ACHN (cell line): Measurements from ENCODE around the gene LTBP1.

Experiments used
- DNase-seq: peaks from one replicate; pipeline ENCODE4 v3.0.0-alpha.2; 2015
- in situ Hi-C: cut with HindIII; loops from 2 replicates; pipeline ENCODE4 v1.10.0; 2017; ENCODE audit warnings: low sequenced_read_pairs, low pct_ligation_motif_present, low pct_unique_long_range_greater_than_20kb

LTBP1 gene

DNA sequence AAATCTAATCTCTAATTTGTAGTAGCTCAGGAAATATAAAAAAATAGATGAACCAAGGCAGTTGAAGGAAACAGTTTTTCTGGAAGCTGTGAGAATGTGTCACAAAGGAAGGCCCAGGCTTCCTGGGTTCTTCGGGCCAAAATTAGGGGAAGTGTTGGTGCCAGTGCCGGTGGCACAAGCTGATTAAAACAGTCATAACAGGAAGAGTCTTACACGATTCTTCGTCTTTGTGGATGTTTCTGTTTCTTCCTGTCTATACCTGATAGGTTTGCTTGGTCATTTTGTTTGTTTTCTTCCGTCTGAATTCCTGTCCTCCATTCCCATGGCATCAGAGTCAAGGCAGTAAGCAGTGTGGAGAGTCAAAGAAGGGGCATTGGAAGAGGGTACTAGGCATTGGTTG lies 294.3 kb downstream of the LTBP1 start:
- in situ Hi-C loops, result no loop called here
- no peak for DNase-seq

- no peak for DNase-seq
- in situ Hi-C loops, result no loop called here
Observed at GRCh38 chr2:33241581-33241980, 294.8 kb downstream of the LTBP1 start.

DNA sequence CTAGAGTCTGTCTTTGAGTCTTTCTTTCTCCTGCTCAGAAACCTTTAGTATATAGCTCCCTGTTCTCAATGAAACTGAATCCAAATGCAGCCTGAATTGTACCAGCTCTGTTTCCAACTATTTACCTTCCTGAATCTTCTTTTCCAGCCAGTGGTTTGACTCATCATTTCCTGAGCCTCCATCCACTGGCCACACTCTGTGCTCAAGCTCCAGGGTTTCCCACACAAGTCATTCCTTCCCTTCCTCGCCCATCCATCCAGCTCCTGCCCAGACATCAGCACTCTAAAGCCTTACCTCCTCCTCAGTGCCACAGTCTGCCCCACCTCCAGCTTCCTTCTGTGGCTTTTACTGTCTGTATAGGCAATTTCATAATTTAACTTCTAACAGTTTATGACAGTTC lies 296.1 kb downstream of the LTBP1 start:
- no peak for DNase-seq
- in situ Hi-C loops, result no loop called here

DNA sequence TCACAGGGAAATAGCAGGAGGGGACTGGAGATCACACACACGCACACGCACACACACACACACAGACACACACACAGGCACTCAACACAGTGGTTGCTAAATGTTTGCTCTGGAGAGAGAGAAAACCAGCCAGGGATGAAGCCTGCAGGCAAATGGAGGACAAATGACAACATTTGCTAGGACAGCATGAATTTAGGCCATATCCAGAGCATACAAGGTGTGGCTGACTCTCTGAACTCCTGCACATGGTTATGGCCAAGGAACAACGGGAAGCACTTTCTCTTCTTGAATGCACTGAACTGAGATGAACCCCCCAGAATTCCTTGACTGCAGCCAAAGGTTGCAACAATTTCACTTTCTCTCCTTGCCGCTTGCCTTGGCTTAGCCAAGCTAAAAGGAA lies 299.7 kb downstream of the LTBP1 start:
- DNase-seq, result no peak
- in situ Hi-C loops, result no loop called here

DNA sequence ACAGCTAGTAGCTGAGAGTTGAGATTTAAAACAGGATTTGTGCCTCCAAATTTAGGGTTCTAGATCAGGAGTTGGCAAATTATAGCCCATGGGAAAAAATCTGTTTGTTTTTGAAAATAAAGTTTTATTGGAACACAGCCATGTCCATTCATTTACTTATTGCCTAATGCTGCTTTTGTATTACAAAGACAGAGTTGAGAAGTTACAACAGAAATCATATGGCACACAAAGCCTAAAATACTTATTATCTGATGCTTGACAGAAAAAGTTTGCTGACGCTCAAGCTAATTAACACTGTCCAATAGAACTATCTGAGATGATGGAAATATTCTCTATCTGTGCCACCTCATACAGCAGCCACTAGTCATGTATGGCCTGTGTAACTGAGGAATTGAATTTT lies 300.6 kb downstream of the LTBP1 start:
- in situ Hi-C loops, result no loop called here
- DNase-seq, result no peak

DNA sequence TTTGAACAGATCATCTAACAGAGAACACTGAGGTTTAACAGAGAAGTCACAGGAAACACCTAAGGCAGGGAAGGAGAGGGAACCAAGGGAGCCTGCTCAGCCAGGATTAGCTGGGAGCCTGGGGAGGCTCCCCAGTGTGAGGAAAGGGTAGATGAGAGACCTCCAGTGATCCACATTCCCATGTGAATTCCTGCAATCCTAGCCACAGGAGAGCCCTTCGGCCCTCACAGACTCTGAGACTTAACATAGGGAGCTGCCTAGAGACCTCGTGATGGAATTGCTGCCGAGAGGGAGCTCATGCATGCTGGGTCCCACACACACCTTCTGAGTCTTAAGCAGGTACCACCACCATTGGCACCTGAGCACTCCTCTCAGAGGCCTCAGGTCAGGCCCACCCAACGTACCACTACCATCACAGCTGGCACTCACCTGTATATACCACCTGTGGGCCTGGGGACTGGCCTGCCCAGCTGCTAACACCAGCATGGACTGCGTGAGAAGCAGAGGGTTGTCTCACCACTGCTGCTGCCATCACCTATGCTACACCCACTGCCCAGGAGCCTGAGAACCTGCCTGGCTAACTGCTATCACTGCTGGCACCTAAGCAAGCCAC lies 303.8 kb downstream of the LTBP1 start:
- in situ Hi-C loops, result no loop called here
- DNase-seq, result no peak

DNA sequence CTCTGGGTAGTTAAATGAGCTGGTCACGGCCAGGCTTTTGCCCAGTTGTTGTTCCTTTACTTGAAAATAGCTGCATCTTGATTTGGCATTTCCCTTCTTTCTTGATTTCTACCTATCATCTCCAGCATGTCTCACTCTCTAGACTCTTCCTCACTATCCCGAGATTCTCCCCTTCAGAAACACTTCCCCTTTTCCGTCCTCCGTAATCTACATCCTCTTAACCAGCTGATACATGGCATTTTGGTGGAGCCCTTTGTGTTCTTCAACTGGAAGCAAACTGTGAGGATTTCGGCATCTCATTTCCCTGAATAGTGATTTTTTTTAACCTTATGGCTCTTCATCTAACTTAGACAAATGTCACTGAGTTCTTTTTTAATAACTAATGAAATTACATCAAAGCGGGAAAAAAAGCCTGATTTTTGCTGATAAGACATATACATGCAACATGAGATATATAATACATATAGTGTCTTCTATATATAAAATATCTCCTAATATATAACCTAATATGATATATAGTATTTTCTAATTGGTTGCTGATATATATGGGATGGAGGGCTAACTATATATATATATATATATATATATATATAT lies 309.5 kb downstream of the LTBP1 start:
- no peak for DNase-seq
- in situ Hi-C loops, result no loop called here

DNA sequence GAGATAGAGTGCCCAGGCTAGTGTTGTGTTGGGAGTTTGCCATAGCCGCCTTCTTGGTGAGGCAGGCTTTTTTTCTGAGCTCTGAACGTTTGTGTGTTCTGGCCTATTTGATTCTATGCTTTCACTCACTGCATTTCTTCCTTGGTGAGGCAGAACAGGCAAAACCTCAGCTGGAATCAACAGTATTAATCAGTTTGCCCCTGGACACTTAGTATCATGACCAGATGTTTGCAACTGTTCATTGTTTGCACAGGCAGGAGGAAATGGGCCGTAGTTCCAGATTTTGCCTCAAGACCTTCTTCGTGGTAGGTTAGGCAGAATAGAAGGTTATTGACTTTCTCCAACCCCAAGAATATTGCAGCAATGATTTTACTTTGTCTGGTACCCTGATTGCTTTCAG lies 311.6 kb downstream of the LTBP1 start:
- in situ Hi-C loops, result no loop called here
- DNase-seq, result no peak

- in situ Hi-C loops, result no loop called here
- no peak for DNase-seq
Observed at GRCh38 chr2:33262097-33262496, 315.3 kb downstream of the LTBP1 start.

GRCh38 chr2:33264766-33265165 lies 318.0 kb downstream of the LTBP1 start:
- DNase-seq, result no peak
- in situ Hi-C loops, result no loop called here

DNA sequence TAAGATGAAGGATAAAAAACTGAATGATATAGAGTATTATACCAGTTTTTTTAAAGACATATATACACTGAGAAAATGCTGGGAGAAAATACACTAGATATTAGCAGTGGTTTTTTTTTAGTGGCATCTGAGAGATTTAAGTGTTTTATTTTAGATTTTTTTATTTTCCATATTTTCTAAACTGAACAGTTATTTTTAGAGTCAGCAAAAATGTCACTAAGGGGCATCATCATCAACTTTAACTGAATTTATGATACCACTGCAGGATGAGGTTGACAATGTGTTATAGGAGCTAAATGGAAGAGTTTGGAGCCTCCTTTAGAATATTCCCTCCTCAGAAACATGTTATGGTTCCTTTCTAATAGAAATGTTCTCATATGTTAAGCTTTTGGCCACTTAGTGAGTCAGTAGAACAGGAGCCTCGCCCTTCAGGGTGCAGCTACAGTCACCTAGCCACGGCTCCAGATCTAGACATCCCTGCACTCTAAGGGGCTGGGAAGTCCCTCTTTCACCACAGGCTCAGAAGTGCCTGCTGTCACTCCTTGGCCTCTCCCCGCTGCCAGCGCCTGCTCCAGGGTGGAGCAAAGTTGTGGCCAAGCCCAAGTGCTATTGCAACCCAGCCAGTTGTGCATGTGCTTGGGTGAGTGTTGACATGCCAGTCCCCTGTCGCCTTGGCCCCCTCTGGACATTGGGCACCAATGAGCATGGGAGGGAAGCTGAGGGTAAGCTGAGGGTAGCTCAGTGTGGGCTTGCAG lies 319.0 kb downstream of the LTBP1 start:
- DNase-seq, result no peak
- in situ Hi-C loops, result no loop called here

DNA sequence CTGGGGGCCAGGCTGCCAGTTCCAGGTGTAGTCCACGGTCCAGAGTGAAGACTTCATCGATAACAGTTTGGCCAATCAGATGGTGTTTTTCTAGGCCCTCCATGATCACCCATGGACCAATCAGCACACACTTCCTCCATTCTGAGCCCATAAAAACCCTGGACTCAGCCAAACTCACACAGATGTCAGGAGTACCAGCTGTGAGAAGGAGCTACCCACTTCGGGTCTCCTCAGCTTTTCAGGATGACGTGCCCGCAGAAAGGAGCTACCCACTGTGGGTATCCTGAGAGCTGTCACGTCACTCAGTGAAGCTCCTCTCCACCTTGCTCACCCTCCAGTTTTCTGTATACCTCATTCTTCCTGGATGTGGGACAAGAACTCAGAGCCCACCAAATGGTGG lies 319.7 kb downstream of the LTBP1 start:
- DNase-seq, result no peak
- in situ Hi-C loops, result no loop called here

GRCh38 chr2:33267043-33267442 lies 320.3 kb downstream of the LTBP1 start:
- in situ Hi-C loops, result no loop called here

GRCh38 chr2:33267756-33268155 lies 321.0 kb downstream of the LTBP1 start:
- in situ Hi-C loops, result no loop called here
- DNase-seq, result no peak

More at GRCh38 chr2:33267043-33267442, 320.3 kb downstream of the LTBP1 start:
- DNase-seq, result no peak

DNA sequence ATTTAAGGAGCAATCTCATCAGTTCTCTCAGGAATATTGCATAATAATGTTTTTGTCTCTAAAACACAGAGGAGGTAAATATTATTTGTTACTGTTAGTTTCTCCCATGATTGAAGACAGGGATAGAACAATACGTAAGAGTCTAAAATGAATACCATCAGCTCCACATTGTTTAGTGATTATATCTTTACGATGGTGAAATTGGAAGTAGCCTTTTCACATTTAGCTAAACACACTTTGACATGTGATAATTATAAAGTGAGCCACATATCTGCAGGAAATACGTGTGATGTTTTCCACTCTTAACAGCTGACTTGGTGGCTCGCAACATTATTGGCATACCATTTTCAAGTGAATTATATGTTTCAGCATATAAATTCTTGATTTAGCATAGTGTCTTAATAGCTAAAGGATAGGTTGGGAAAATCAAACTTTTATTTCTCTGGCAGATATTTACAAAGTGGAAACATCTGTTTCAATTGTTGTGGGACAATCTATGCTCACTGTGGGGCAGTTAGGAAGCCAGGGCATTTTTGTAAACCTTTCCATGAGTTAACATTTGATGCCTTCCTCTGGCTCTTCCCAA lies 321.6 kb downstream of the LTBP1 start:
- no peak for DNase-seq
- in situ Hi-C loops, result no loop called here

- no peak for DNase-seq
- in situ Hi-C loops, result no loop called here
Observed at GRCh38 chr2:33272001-33272400, 325.2 kb downstream of the LTBP1 start.

- no peak for DNase-seq
- in situ Hi-C loops, result no loop called here
Observed at GRCh38 chr2:33273479-33273878, 326.7 kb downstream of the LTBP1 start.

GRCh38 chr2:33274524-33274923 lies 327.8 kb downstream of the LTBP1 start:
- in situ Hi-C loops, result no loop called here

DNA sequence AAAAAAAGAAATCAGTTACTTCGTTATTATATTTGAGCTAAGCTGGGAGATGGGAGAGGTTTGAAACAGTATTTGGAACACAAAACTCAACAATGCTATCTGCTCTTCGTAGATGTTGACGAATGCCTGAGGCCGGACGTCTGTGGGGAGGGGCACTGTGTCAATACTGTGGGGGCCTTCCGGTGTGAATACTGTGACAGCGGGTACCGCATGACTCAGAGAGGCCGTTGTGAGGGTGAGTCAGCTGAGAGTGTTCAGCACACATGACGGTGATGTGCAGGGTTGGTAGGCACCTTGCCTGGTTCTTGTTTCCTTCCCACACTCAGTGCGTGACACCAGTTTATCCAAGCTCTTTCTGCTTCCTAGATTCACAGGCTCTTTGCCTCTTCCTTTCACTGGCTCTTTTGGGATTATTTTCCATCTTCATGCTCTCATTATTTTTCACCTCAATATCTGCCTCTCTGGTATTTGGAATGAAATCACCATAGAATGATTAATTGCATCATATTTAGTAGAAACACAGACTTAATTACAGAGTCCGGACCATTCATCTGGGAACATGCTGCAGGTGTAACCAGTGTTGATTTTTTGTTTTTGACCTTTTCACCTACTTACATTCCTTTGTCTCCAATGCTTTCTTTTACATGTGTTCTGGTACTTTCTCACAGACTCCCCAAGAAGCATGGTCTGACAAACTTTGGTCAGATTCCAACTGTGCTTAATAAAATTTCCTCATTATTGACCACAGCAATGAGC lies 329.1 kb downstream of the LTBP1 start:
- in situ Hi-C loops, result no loop called here
- peak; percentile 65 for DNase-seq

More at GRCh38 chr2:33274524-33274923, 327.8 kb downstream of the LTBP1 start:
- DNase-seq, result no peak
